OCI-LY1 (cell line): ENCODE data around the gene FLT3.

Source experiments
- EZH2 ChIP-seq: fragments of 200-600 bp; sonication (generic), shearing (Covaris generic); IDR thresholded peaks from 2 replicates; pipeline ENCODE4 v1.8.0; 2017; ENCODE audit warnings: borderline replicate concordance, mixed run types, mild to moderate bottlenecking, antibody characterized with exemption, low read length, moderate library complexity, mixed read lengths
- TF ChIP-seq, protein P1 (sequence below): fragments of 200-600 bp; sonication (generic), shearing (Covaris generic); IDR thresholded peaks from 2 replicates; pipeline ENCODE4 v1.5.1; 2017; ENCODE audit warnings: mild to moderate bottlenecking, antibody characterized with exemption, low read length, moderate library complexity, mixed read lengths

- TF ChIP-seq, protein P1, sequence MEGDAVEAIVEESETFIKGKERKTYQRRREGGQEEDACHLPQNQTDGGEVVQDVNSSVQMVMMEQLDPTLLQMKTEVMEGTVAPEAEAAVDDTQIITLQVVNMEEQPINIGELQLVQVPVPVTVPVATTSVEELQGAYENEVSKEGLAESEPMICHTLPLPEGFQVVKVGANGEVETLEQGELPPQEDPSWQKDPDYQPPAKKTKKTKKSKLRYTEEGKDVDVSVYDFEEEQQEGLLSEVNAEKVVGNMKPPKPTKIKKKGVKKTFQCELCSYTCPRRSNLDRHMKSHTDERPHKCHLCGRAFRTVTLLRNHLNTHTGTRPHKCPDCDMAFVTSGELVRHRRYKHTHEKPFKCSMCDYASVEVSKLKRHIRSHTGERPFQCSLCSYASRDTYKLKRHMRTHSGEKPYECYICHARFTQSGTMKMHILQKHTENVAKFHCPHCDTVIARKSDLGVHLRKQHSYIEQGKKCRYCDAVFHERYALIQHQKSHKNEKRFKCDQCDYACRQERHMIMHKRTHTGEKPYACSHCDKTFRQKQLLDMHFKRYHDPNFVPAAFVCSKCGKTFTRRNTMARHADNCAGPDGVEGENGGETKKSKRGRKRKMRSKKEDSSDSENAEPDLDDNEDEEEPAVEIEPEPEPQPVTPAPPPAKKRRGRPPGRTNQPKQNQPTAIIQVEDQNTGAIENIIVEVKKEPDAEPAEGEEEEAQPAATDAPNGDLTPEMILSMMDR: no peak
- TF ChIP-seq EZH2: no peak
These were observed 140.4 kb downstream of the FLT3 start for GRCh38 chr13:27959976-27960361.
